Sigmoid colon (tissue), 4 donors: ENCODE data around the gene TOGARAM2.

Experiments used
- CTCF ChIP-seq, 4 experiments: fragments of 450-650 bp in 3 of 4; fragments of 200-600 bp in 1 of 4; IDR thresholded peaks; one replicate each; pipeline ENCODE4 v1.5.1; 2016 to 2019; ENCODE audit warnings: antibody characterized with exemption in 4 of 4, mild to moderate bottlenecking in 3 of 4, moderate library complexity in 2 of 4
- EP300 ChIP-seq, 4 donors: sonication (generic); formaldehyde crosslinking; IDR thresholded peaks; one replicate each; pipeline ENCODE4 v1.6.1; 2017; ENCODE audit warnings: antibody characterized with exemption in 4 of 4
- POLR2A ChIP-seq, 2 donors: fragments of 450-650 bp; IDR thresholded peaks; one replicate each; pipeline ENCODE4 v1.6.1; 2016; ENCODE audit warnings: antibody characterized with exemption in 2 of 2, mild to moderate bottlenecking in 2 of 2, moderate library complexity in 2 of 2
- POLR2AphosphoS5 ChIP-seq, 4 donors: sonication (generic); formaldehyde crosslinking; IDR thresholded peaks; one replicate each; pipeline ENCODE4 v1.6.1; 2017; ENCODE audit warnings: antibody characterized with exemption in 4 of 4

DNA sequence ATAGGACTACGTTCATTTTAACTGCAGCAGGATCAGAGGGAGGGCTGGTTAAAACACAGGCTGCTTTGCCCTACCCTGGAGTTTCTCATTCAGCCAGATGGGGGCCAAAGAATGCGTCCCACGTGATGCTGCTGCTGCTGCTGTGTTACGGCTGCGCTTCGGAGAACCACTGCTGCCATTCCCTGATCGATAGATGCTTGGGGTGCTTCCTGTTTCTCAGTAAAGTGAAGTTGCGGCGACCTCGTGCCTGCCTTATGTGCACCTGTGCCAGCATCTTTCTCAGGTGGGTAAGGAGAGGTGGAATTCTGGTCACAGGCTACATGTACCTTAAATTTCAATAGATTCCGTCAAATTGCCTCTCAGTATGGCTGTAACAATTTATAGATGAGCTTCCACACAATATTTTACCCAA lies 24.7 kb upstream of the TOGARAM2 start:
- TF ChIP-seq CTCF (IDR thresholded peaks at IDR 0.05) (no peak), EP300 (IDR thresholded peaks at IDR 0.05) (no peak), POLR2AphosphoS5 (IDR thresholded peaks at IDR 0.05) (no peak), POLR2A (IDR thresholded peaks at IDR 0.05) (no peak)
